HG03432 (cell line): ENCODE results near the gene ADAP1.
"Not testable (repeated sequence)": the region's sequence is repeated elsewhere in the genome, so short reads cannot be mapped to it uniquely, and the experiment has no call there.

ENCODE experiments used
- ATAC-seq: cut with Tn5 transposase; IDR thresholded peaks from one replicate; pipeline ENCODE4 v1.9.1; 2021; ENCODE audit warnings: mild to moderate bottlenecking, moderate library complexity; ENCODE audit not compliant: unreplicated experiment

ADAP1 gene

DNA sequence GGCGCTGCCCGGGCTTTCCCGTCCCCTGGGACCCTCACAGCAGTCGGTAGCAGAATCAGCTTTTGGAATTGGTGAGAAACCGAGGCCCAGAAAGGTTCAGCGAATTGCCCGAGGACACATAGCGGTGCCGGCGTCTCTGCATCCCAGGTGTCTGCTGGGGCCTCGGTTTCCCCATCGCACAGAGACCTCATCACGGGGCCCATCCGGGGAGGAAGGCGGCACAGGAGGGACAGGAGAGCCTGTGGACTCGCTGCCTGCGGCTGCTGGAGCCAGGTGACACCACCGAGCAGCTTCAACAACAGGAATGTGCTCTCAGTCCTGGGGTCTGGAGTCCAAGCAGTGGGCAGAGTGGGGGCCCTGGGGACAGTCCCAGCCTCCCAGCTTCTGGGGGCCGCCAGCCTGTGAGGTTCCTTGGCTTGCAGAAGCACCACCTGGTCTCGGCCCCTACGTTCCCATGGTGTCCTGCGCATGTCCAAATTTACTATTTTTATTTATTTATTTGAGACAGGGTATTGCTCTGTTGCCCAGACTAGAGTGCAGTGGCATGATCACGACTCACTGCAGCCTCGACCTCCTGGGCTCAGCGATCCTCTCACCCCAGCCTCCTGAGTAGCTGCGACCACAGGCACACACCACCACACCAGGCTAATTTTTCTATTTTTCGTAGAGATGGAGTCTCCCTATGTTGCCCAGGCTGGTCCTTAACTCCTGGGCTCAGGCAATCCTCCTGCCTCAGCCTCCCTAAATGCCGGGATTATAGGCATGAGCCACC is 21.4 kb upstream of the ADAP1 start:
- ATAC-seq: peak; percentile 1

DNA sequence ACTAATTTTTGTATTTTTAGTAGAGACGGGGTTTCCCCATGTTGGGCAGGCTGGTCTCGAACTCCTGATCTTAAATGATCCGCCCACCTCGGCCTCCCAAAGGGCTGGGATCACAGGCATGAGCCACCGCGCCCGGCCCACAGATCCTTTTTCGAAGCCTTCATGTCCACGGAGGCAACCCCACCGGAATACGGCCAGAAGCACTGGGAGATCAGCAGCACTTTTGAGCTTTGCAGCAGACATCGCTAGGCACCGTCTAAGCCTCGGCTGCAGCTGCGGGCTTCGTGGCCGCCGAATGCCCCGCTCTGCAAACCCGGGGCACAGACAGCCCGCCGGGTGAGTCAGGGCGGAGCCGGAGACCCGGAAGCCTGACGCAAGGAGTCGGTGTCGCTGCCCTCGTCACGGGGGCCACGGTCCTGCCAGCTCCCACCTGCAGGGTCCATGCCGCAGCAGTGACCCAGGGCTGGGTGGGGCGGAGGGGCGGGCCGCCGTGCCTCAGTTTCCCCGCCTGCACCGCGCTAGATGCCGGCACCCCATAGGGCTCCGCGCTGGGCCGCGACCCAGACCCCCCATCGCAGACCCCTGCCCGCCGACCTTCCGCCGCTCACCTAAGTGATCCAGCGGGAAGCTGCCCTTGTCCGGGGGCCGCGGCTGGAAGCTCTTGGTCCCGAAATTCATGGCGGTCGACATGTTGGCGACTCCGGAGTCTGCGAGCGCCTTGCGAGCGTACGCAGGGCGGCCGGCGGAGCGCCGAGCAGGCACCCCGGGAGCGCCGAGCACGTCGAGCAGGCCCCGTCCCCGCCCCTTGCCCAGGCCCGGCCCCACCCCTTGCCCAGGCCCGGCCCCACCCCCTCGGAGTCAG is 20.6 kb upstream of the ADAP1 start, which contains the start of gene COX19:
COX19 (minus strand) TSS at position 730 of the 862 bp plus-strand sequence; CDS start at position 690, 40 bp downstream.
- peak; percentile 79 for ATAC-seq

DNA sequence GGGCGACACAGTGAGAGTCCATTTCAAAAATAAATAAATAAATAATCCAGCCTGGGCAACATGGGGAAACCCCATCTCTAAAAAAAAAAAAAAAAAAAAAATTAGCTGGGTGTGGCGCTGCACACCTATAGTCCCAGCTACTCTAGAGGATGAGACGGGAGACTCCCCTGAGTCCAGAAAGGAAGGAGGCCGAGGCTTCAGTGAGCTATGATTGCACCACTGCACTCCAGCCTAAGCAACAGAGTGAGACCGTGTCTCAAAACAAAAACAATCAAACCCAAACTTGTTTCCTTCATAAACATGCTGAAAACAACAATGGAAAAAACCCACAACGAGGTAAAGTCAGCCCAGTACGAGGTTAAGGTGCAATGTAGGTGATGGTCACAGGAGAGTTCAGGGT is 19.7 kb upstream of the ADAP1 start:
- no peak for ATAC-seq

DNA sequence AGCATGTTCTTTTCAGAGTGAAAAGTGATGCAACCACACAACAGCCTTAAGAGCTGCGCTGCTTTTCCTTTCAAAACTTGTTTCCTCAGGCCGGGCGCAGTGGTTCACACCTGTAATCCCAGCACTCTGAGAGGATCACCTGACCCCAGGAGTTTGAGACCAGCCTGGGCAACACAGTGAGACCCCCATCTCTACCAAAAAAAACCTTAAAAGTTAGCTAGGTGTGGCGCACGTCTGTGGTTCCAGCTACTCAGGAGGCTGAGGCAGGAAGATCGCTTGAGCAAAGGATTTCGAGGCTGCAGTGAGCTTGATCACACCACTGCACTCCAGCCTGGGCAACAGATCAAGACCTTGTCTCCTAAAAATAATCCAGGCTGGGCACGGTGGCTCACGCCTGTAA is 18.8 kb upstream of the ADAP1 start:
- ATAC-seq: no peak

DNA sequence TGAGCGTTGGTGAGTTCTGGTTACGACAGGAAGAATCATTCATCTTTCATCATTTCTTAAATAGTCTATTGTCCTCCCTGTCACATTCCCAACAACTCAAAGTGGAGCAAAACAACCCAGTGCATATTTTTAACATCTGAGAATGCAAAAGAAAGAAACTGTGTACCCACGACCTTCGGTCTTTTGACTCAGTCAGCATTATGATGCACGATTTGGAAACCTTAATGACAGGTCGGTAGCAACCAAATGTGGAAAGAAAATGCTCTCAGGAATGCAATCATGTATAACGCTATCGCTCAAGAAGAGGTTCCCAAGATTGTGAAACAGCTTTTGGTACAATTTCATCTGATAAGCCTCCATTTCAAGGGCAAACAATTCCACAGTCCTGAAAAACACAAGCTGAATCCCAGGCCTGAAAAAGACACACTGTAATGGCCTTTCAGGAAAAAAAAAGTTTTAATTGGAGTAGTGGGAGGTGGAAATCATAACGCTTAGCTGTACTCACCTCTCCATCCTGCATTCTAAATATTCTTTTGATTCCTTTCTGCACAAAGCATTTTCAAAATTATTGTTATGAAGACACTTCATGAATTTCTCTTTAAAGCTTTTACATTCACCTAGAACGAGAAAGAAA is 18.3 kb upstream of the ADAP1 start:
- no peak for ATAC-seq

DNA sequence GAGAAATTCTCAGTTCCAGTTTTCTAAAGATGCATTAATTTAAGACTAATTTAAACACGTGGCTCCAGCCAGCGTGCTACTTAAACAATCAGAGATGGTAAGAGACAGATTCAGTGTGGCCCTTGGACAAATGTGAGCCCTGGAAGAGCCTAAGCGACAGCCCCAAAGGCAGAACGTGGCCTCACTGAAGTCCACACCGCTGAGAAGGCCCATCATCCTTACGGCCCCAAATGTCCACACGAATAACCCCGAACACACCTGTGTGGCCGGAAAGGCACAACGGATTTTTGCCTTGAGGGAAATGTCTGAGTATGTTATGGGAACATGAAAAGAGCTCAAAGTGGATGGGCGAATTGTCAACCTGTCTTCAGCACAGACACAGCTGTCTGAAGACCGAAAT is 17.6 kb upstream of the ADAP1 start:
- no peak for ATAC-seq

DNA sequence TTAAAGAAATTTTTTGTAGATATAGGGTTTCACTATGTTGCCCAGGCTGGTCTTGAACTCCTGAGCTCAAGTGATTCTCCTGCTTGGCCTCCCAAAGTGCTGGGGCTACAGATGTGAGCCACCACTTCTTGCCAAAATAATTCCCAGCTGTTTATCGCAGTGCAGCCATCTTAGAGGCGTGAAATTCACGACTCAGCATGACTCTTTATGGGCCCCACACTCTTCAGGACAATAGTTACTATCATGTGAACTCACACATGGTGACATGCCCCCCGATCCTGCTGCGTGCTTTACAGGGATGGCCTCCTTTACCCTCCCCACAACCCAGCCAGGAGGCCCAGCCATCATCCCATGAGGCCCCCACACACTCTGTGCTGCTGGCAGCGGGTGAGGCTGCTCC is 16.3 kb upstream of the ADAP1 start:
- ATAC-seq: no peak

DNA sequence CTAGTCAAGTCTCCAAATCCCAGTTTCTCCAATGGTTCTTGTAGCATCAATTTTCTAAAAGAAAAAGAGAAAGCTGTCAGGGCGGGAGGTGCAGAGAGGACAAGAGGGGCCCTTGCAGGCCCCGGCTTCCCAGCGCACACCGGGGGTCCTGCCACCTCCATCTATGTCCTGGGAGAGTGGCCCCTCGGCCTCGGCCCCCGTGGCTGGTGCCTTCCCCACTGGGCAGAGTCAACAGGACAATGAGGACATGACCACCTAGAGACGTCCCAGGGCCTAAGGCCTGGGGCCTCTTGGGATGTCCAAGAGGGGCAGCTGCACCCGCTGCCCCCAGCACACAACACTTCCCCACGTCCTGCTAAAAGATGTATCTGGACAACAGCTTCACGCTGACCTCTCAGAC is 14.9 kb upstream of the ADAP1 start:
- ATAC-seq: no peak

DNA sequence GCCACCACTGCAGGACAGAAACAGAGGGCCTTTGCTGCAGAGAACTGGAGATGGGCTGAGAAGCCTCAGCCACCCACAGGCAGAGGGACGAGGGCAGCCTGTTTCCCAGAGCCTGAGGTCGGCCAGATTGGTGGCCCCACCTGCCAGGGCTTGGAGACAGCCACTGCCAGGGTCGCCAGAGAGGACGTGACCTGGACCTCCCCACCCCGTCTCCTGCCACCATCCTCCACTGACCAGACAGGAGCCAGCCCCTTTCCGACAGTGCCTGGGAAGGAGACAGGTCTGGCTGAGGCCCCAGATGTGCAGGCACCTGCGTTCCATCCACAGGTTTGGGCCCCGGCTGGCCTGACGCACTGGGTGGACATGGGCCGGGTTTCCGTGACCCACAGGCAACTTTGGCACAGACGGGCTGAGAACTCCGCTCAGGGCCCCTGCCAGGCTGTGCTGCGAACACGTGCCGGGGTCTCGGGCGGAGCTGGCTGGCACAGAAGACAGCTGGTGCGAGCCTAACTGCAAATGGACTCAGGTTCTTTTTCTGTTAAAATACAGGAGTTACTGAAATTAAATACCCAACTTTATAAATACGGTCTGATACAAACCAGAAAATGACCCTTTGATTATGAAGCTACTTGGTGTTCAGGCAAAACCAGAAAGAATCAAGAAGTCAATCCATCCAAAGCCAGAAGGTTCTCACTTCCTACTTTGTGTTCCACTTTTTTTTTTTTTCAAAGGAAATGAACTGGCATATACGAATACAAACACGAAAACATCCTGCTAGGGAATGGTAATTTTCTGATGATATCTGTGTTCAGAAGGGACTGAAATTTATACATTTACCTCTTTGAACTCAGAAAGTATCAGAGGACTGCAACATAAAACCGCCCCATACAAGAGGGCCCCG is 14.0 kb upstream of the ADAP1 start:
- ATAC-seq: no peak

DNA sequence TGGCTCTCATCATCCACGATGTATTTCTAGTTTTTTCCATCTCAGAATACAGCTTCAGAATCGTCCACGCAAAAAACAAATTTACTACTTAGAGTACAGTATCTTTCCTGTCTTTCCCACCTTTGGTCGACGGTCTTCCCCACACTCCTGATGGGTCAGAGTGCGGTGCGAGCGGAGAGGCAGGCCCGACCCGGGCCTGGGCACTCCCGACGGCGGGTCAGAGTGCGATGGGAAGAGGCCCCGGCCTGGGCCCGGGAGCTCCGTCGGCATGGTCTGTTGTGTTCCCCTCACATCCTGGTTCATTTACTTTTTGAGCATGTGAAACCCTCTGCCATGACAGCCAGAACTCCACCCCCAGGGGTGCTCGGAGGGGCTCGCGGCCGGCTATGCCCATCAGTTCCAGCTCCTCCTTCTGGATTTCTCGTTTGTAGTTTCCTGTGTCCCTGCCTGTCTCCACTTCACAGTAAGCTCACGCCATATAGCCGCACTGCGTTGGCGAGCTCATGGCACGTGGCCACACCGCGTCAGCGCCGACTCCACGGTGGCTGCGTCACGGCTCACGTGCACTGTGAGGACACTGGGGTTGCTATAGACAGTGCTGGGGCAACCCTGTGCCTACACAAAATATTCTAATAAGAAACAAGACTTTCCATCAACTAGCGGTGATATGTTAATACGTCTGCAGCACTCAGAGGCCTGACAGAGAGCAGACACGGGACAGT is 13.0 kb upstream of the ADAP1 start:
- ATAC-seq: no peak

DNA sequence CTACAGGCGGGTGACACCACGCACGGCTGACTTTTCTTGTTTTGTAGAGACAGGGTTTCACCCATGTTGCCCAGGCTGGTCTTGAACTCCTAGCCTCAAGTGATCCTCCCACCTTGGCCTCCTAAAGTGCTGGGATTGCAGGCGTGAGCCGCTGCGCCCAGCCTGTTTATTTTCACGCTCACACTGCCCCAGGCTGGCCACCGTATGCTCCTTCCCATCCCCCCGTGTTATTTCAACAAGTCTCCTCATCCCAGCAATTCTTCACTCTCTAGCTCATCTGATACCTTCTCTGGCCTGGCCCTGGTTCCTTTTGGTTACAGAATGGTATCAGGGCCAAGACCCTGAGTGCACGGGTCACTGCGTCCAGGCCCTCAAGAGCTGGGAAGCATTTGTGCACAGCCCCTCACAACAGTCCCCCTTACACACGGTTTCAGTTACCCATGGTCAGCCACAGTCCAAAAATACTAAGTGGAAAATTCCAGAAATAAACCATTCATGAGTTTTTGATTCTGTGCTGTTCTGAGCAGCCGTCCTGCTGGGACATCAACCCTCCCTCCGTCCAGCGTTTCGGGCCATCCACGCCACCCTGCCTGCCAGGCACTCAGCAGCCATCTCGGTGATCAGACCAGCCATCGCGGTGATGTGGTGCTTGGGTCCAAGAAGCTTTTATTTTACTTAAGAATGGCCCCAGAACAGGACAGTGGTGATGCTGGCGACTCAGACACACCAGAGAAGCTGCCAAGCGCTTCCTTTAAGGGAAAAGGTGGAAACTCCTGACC is 12.0 kb upstream of the ADAP1 start:
- no peak for ATAC-seq

DNA sequence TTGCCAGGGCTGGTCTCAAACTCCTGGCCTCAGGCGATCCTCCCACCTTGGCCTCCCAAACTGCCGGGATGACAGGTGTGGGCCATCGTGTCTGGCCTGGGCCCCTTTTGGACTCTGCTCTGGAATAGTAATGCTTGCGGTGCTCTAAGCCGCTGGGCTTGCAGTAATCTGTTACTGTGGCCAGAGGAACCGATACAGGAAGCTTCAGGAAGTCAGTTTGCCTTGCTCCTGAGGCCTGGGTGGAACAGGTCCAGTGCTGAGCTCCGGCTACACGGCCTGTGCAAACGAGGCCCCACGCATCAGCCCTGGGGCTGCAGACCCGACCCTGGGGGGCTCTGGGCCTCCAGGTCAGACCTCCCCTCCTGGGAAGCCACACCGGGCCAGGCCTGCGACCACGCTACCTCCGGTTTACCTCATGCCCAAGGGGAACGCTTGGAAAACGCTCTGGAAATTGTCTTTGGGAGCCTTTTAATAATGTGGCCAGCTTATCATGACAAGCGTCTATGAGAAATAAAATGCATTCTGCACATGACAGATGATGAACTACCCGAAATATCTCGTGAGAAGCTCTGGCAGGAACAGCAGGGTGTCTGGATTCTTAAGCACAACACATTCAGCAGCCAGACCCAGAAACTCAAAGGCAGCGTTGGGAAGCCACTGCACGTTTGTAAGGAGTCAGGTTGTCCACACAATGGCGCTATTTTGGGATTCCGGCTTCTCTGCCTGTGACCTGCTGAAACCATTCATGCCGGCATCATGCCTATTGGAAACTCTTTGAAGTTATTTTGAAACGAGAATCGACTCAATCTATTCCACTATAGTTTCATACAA is 10.1 kb upstream of the ADAP1 start:
- no peak for ATAC-seq

DNA sequence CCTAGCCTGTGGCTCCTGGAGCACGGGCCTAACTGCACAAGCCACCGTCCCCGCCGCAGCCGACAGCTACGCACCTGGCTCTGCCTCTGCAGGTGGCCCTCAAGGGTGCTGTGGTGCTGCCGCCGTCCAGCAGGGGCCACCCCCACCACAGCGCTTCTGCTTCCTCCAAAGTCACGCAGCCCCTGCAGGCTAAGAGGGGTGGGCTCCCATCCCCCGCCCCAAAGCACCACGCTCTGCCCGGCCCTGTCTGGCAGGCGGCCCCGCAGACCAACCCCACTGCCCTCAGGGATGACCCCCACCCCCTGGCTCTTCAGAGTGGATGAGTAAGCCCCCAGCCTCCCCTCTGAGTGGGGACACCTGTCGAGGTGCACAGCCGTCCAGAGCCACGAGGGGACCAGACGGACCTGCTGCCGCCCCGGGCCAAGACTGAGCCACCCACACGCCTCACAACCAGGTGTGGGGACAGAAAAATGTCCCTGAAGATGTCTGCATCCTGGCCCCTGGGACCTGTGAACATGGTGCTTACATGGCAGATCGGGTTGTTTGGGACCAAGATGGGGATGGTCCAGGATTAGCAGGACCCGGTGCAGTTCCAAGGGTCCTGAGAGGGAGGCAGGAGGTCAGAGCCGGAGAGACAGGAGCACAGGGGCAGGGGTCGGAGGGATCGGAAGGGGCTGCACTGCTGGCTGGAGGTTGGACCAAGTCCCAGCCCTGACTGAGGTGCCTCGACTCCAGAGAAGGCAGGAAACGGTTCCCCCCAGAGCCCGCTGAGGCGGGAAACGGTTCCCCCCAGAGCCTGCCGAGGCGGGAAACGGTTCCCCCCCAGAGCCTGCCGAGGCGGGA is 9.0 kb upstream of the ADAP1 start:
- ATAC-seq: no peak

DNA sequence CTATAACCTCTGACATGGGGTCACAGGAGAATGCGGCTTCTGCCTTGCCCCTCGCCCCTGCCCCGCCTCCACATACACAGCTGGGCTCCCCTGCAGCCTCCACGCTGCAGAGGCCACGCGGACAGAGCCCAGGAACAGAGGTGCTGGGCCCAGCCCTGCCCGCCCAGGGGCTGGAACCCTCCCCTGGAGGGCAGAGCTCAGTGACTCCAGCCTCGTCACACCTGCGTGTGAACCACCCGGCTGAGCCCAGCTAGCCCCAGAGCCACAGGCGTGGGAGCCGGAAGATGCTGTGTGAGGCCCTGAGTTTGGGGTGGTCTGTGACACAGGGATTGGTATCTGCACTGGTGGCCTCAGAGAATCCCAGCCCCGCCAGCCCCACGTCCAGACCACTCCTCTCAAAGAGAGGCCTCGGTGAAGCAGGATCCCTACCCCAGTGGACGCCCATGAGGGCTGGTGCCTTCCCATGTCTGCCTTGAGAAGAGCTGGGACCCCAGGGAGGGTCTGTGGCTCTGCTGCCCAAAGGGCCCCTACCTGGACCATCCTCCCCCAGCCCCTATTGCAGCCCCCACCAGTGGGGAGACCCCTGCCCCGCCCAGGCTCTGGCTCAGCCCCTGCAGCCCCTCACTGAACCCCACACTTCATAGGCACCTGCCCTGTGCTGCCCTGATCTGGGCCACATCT is 8.1 kb upstream of the ADAP1 start:
- no peak for ATAC-seq

DNA sequence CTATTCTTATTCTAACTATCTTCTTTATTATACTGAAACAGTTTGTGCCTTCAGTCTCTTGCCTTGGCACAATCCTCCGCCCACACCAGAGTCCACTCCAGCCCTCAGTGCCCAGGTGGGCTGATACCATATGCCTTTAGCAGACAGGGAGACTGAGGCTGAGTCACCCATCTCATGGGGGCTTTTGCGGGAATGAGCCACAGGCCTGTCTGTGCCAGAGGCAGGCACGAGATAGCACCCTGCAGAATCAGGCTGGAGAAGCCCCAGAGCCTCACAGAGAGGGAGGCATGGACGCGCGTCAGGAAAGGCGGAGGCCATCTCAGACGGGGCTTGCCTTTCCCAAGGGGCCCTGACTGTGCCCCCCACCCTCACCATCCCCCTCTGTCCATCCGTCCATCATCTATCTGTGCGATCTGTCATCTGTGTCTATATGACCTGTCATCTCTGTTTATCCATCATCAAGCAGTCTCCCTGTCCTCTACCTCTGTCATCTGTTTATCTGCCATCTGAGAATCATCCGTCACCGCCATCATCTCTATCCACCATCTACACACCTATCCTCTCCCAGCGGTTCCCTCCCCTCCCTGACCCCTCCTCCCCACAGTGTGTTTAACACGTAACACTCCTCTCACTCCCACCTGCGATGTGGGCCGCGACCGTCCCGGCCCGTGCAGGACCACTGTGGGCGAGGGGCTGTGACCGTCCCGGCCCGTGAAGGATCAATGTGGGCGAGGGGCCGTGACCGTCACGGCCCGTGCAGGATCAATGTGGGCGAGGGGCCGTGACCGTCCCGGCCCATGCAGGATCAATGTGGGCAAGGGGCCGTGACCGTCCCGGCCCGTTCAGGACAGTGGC is 7.3 kb upstream of the ADAP1 start:
- ATAC-seq: no peak

DNA sequence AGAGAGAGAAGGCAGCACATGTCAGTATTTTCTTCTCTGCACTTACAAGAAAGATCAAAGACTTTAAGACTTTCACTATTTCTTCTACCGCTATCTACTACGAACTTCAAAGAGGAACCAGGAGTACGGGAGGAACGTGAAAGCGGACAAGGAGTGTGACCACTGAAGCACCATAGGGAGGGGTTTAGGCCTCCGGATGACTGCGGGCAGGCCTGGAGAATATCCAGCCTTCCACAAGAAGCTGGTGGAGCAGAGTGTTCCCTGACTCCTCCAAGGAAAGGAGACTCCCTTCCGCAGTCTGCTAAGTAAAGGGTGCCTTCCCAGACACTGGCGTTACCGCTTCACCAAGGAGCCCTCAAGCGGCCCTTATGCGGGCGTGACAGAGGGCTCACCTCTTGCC is 6.5 kb upstream of the ADAP1 start:
- not testable (repeated sequence) for ATAC-seq
